Erythroblast (primary cell): ENCODE data around the gene ME3.

Experiments
- GATA1 ChIP-seq: IDR thresholded peaks from 2 replicates; pipeline ENCODE4 v1.6.1; 2011; ENCODE audit warnings: low read depth, mild to moderate bottlenecking, control low read depth, low read length, moderate library complexity
- POLR2A ChIP-seq: IDR thresholded peaks from 2 replicates; pipeline ENCODE4 v1.6.1; 2011; ENCODE audit warnings: mild to moderate bottlenecking, low read length

GRCh38 chr11:86459002-86459385 is 213.4 kb downstream of the ME3 start:
- TF ChIP-seq POLR2A (no peak), GATA1 (no peak)
